ENCODE results near the gene CPA1. TPM values are rescaled to one million over a fixed set of nuclear protein-coding genes. Genes with fewer than 3 reads are reported as not detected.

The CPA1 gene
- total RNA-seq, 1 experiment from 2014 or later, result not detected

DNA sequence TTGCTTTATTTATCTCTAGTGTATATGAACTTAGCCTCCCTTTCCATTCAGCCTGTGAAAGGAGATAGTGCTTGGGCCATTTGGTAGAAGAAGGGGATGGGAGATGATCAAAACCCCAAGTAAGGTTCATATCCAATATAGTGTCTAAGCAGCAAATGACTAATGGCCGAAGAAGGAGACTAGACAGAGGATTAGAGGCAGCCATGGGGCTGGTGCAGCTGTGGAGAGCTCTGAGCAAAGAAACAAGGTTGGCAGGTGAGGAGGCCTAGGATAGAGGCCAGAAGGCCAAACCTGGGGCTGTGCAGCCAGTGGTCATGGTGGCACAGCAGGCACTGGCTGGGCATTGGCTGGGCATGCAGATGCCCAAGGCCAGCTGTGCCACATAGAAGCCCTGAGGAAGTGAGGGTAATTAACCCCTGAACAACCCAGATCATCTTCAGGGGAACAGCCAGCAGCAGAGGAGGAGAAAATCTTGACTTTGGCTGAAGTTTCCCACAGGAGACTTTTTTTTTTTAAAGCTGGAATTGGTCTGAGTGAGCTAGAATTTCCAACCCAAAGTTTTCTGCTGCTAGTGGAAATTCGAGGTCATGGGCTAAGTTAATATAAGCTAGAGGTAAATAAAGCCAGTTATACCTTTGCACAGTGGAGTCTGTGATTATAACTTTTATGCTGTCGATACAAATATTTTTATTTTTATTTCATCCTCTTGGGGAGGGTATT lies 10.3 kb upstream of the CPA1 start:
- H3K9me3 ChIP-seq, result no peaks in the 10 kb centered on the region
- DNase-seq, result no peak
- Mint-ChIP-seq H3K27ac (ENCODE audit: unreplicated experiment) (peak overlapping the region; percentile 80), H3K36me3 (ENCODE audit: insufficient read depth, unreplicated experiment) (peaks cover 14% of the 10 kb centered on the region), H3K4me3 (ENCODE audit: unreplicated experiment) (peak overlapping the region; percentile 48), H3K4me1 (ENCODE audit: low read depth, unreplicated experiment) (peaks cover 42% of the 10 kb centered on the region), H3K9me3 (ENCODE audit: unreplicated experiment) (peaks cover 10% of the 10 kb centered on the region), H3K27me3 (ENCODE audit: insufficient read depth, unreplicated experiment) (no peaks in the 10 kb centered on the region)
- intact Hi-C loops (cut with micrococcal nuclease; ENCODE audit: unreplicated experiment), result no loop called here
- TF ChIP-seq, protein P1, sequence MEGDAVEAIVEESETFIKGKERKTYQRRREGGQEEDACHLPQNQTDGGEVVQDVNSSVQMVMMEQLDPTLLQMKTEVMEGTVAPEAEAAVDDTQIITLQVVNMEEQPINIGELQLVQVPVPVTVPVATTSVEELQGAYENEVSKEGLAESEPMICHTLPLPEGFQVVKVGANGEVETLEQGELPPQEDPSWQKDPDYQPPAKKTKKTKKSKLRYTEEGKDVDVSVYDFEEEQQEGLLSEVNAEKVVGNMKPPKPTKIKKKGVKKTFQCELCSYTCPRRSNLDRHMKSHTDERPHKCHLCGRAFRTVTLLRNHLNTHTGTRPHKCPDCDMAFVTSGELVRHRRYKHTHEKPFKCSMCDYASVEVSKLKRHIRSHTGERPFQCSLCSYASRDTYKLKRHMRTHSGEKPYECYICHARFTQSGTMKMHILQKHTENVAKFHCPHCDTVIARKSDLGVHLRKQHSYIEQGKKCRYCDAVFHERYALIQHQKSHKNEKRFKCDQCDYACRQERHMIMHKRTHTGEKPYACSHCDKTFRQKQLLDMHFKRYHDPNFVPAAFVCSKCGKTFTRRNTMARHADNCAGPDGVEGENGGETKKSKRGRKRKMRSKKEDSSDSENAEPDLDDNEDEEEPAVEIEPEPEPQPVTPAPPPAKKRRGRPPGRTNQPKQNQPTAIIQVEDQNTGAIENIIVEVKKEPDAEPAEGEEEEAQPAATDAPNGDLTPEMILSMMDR (IDR thresholded peaks at IDR 0.05; ENCODE audit: insufficient read depth in 1 of 2, low read depth in 1 of 2, low read length in 1 of 2, severe bottlenecking in 1 of 2, unreplicated experiment in 1 of 2), result no peak
- POLR2A ChIA-PET, result no interaction called here
- 0 out of 2 replicates have a peak, but pooled peaks cover 2% of the 10 kb centered on the region for H3K36me3 ChIP-seq (ENCODE audit: control insufficient read depth, insufficient read depth, low read length)
- H3K4me1 ChIP-seq, result peaks cover 60% of the 10 kb centered on the region
- CTCF ChIA-PET, result no interaction called here
- H3K4me3 ChIP-seq (ENCODE audit: low read depth, low read length), result no peak overlapping the region
- BruUV-seq (replicated peaks), result no TSS peak
- H3K27me3 ChIP-seq (replicated peaks; ENCODE audit: control insufficient read depth, insufficient read depth, low read length), result no peaks in the 10 kb centered on the region

DNA sequence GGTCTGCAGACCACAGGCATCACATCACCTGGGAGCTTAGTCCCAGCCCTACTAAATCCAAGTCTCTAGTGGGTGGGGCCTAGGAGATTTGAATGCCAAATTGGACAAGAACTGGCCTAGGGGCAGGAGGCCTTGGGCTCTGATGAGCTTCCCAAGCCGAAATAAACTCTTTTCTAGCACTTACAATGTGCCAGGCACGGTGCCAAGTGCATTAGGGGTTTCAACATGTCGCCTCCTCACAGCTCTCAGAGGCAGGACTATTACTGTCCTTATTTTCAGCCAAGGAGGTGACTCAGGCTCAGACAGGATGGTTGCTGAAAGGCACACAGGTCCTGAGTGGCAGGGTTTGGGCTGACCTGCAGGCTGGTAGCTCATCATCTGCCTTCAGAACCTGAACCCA lies 9.2 kb upstream of the CPA1 start:
- Histone ChIP-seq H3K9me3 (peaks cover 5% of the 10 kb centered on the region; the same call in 1 of the 2 replicates), H3K4me1 (peaks cover 56% of the 10 kb centered on the region), H3K36me3 (ENCODE audit: control insufficient read depth, insufficient read depth, low read length) (0 out of 2 replicates have a peak, but pooled peaks cover 2% of the 10 kb centered on the region), H3K27me3 (replicated peaks; ENCODE audit: control insufficient read depth, insufficient read depth, low read length) (no peaks in the 10 kb centered on the region), H3K4me3 (ENCODE audit: low read depth, low read length) (no peak overlapping the region)
- H3K27ac Mint-ChIP-seq (ENCODE audit: unreplicated experiment), result no peak overlapping the region
- peaks cover 14% of the 10 kb centered on the region for H3K36me3 Mint-ChIP-seq (ENCODE audit: insufficient read depth, unreplicated experiment)
- DNase-seq, result no peak
- peaks cover 42% of the 10 kb centered on the region for H3K4me1 Mint-ChIP-seq (ENCODE audit: low read depth, unreplicated experiment)
- intact Hi-C loops (cut with micrococcal nuclease; ENCODE audit: unreplicated experiment), result no loop called here
- POLR2A ChIA-PET, result no interaction called here
- no TSS peak for BruUV-seq (replicated peaks)
- H3K9me3 Mint-ChIP-seq (ENCODE audit: unreplicated experiment), result peaks cover 13% of the 10 kb centered on the region
- CTCF ChIA-PET, result interaction anchor here (0.7 kb wide), 1 partner anchor 274 kb away, joined by 3 read pairs; no protein-coding TSS in a partner anchor
- TF ChIP-seq, protein P1 (IDR thresholded peaks at IDR 0.05; ENCODE audit: insufficient read depth in 1 of 2, low read depth in 1 of 2, low read length in 1 of 2, severe bottlenecking in 1 of 2, unreplicated experiment in 1 of 2), result no peak
- no peak overlapping the region for H3K4me3 Mint-ChIP-seq (ENCODE audit: unreplicated experiment)
- H3K27me3 Mint-ChIP-seq (ENCODE audit: insufficient read depth, unreplicated experiment), result no peaks in the 10 kb centered on the region

DNA sequence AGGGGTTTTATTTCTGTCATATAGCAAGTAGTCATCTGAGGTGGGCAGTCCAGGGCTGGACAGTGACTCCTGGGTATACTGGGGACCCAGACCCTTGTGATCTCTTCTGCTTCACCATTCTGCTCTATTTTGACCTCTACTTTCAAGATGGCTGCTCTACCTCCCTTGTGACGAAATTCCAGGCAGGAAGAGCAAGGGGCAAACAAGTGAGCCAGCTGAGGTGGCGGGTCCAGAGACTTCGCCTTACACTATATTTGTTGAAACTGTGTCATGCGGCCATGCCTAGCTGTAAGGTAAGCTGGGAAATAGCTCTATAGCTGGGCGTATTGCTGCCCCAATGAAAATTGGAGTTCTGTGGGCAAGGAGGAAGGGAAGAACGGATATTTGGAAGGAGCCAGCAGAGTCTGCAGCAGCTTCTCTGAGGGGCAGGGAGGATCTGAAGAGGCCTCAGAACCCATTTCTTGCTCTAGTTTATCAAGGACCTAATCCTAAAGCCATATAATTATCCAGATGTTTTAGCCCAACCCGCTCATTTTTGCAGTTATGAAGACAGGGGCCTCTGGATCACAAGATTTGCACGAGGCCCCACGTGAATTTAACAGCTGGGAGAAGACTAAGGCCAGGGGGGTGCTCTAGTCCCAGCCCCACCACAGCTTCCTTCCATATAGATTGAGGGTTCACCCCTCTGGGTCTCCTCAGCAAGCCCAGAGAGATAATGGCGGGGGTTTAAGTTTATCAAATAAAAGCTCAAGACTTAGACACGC lies 7.7 kb upstream of the CPA1 start:
- H3K9me3 Mint-ChIP-seq (ENCODE audit: unreplicated experiment), result peaks cover 23% of the 10 kb centered on the region
- TF ChIP-seq, protein P1 (IDR thresholded peaks at IDR 0.05; ENCODE audit: insufficient read depth in 1 of 2, low read depth in 1 of 2, low read length in 1 of 2, severe bottlenecking in 1 of 2, unreplicated experiment in 1 of 2), result no peak
- peaks cover 42% of the 10 kb centered on the region for H3K4me1 Mint-ChIP-seq (ENCODE audit: low read depth, unreplicated experiment)
- 0 out of 2 replicates have a peak, but pooled peaks cover 2% of the 10 kb centered on the region for H3K36me3 ChIP-seq (ENCODE audit: control insufficient read depth, insufficient read depth, low read length)
- ChIA-PET POLR2A (no interaction called here), CTCF (no interaction called here)
- peaks cover 11% of the 10 kb centered on the region for H3K9me3 ChIP-seq
- peaks cover 45% of the 10 kb centered on the region for H3K4me1 ChIP-seq
- peak overlapping the region; percentile 75 for H3K4me3 Mint-ChIP-seq (ENCODE audit: unreplicated experiment)
- peaks cover 14% of the 10 kb centered on the region for H3K36me3 Mint-ChIP-seq (ENCODE audit: insufficient read depth, unreplicated experiment)
- BruUV-seq (replicated peaks), result no TSS peak
- intact Hi-C loops (cut with micrococcal nuclease; ENCODE audit: unreplicated experiment), result no loop called here
- H3K4me3 ChIP-seq (ENCODE audit: low read depth, low read length), result no peak overlapping the region
- no peaks in the 10 kb centered on the region for H3K27me3 Mint-ChIP-seq (ENCODE audit: insufficient read depth, unreplicated experiment)
- H3K27ac Mint-ChIP-seq (ENCODE audit: unreplicated experiment), result peak overlapping the region; percentile 98
- H3K27me3 ChIP-seq (replicated peaks; ENCODE audit: control insufficient read depth, insufficient read depth, low read length), result no peaks in the 10 kb centered on the region
- no peak for DNase-seq
